Measurements from ENCODE around the gene TMEM86B.

The TMEM86B gene

GRCh38 chr19:55241935-55242464 is 13.4 kb upstream of the TMEM86B start:
- no peak overlapping the region for H3K27ac Mint-ChIP-seq
- CTCF ChIA-PET, result interaction anchor here (1.1 kb wide), 1 partner anchor 12 kb away, joined by 3 read pairs; no protein-coding TSS in a partner anchor
- H3K36me3 Mint-ChIP-seq, result peaks cover 44% of the 10 kb centered on the region
- DNase-seq, result no peak
- H3K9me3 Mint-ChIP-seq, result no peaks in the 10 kb centered on the region
- H3K27me3 Mint-ChIP-seq, result no peaks in the 10 kb centered on the region
- no peaks in the 10 kb centered on the region for H3K4me1 Mint-ChIP-seq
- H3K4me3 Mint-ChIP-seq, result no peak overlapping the region

- CTCF ChIA-PET, result no interaction called here
Observed at GRCh38 chr19:55241143-55241934, 12.8 kb upstream of the TMEM86B start.

GRCh38 chr19:55240713-55241020 is 12.1 kb upstream of the TMEM86B start:
- no peaks in the 10 kb centered on the region for H3K4me1 Mint-ChIP-seq
- CTCF ChIA-PET, result no interaction called here
- H3K27ac Mint-ChIP-seq, result no peak overlapping the region
- H3K9me3 Mint-ChIP-seq, result no peaks in the 10 kb centered on the region
- no peak overlapping the region for H3K4me3 Mint-ChIP-seq
- H3K27me3 Mint-ChIP-seq, result no peaks in the 10 kb centered on the region
- DNase-seq, result no peak
- H3K36me3 Mint-ChIP-seq, result peaks cover 54% of the 10 kb centered on the region

More at GRCh38 chr19:55241143-55241934, 12.8 kb upstream of the TMEM86B start:
- no peaks in the 10 kb centered on the region for H3K9me3 Mint-ChIP-seq
- peaks cover 50% of the 10 kb centered on the region for H3K36me3 Mint-ChIP-seq
- no peaks in the 10 kb centered on the region for H3K27me3 Mint-ChIP-seq
- H3K4me1 Mint-ChIP-seq, result no peaks in the 10 kb centered on the region
- no peak overlapping the region for H3K27ac Mint-ChIP-seq
- DNase-seq, result no peak
- H3K4me3 Mint-ChIP-seq, result no peak overlapping the region

- no peak overlapping the region for H3K4me3 Mint-ChIP-seq
- CTCF ChIA-PET, result no interaction called here
- DNase-seq, result no peak
- no peaks in the 10 kb centered on the region for H3K9me3 Mint-ChIP-seq
- no peak overlapping the region for H3K27ac Mint-ChIP-seq
- H3K4me1 Mint-ChIP-seq, result no peaks in the 10 kb centered on the region
- peaks cover 61% of the 10 kb centered on the region for H3K36me3 Mint-ChIP-seq
- H3K27me3 Mint-ChIP-seq, result no peaks in the 10 kb centered on the region
Observed at GRCh38 chr19:55239004-55239403, 10.4 kb upstream of the TMEM86B start.

- CTCF ChIA-PET, result no interaction called here
- Mint-ChIP-seq H3K27me3 (no peaks in the 10 kb centered on the region), H3K4me1 (no peaks in the 10 kb centered on the region), H3K4me3 (no peak overlapping the region), H3K9me3 (no peaks in the 10 kb centered on the region), H3K36me3 (peaks cover 62% of the 10 kb centered on the region), H3K27ac (no peak overlapping the region)
- no peak for DNase-seq
Observed at GRCh38 chr19:55238030-55238429, 9.5 kb upstream of the TMEM86B start.

GRCh38 chr19:55232986-55233385 is 4.4 kb upstream of the TMEM86B start:
- peaks cover 64% of the 10 kb centered on the region for H3K36me3 Mint-ChIP-seq
- no peaks in the 10 kb centered on the region for H3K9me3 Mint-ChIP-seq
- no peaks in the 10 kb centered on the region for H3K27me3 Mint-ChIP-seq
- DNase-seq, result no peak
- CTCF ChIA-PET, result no interaction called here
- no peak overlapping the region for H3K4me3 Mint-ChIP-seq
- H3K4me1 Mint-ChIP-seq, result peaks cover 2% of the 10 kb centered on the region
- no peak overlapping the region for H3K27ac Mint-ChIP-seq

- Mint-ChIP-seq H3K27ac (no peak overlapping the region), H3K36me3 (peaks cover 63% of the 10 kb centered on the region), H3K4me3 (no peak overlapping the region), H3K9me3 (no peaks in the 10 kb centered on the region), H3K4me1 (peaks cover 2% of the 10 kb centered on the region), H3K27me3 (no peaks in the 10 kb centered on the region)
- CTCF ChIA-PET, result no interaction called here
- DNase-seq, result no peak
Observed at GRCh38 chr19:55232286-55232602, 3.7 kb upstream of the TMEM86B start.

GRCh38 chr19:55231391-55232285 is 3.1 kb upstream of the TMEM86B start:
- Mint-ChIP-seq H3K27ac (no peak overlapping the region), H3K9me3 (no peaks in the 10 kb centered on the region), H3K4me3 (no peak overlapping the region), H3K4me1 (peaks cover 2% of the 10 kb centered on the region), H3K27me3 (no peaks in the 10 kb centered on the region), H3K36me3 (peaks cover 57% of the 10 kb centered on the region)
- no peak for DNase-seq
- CTCF ChIA-PET, result no interaction called here

- Mint-ChIP-seq H3K4me3 (no peak overlapping the region), H3K4me1 (peaks cover 2% of the 10 kb centered on the region), H3K36me3 (peaks cover 55% of the 10 kb centered on the region), H3K27ac (no peak overlapping the region), H3K27me3 (no peaks in the 10 kb centered on the region), H3K9me3 (no peaks in the 10 kb centered on the region)
- CTCF ChIA-PET, result no interaction called here
- no peak for DNase-seq
Observed at GRCh38 chr19:55230780-55231179, 2.2 kb upstream of the TMEM86B start.

GRCh38 chr19:55230329-55230728 is 1.8 kb upstream of the TMEM86B start:
- CTCF ChIA-PET, result no interaction called here
- Mint-ChIP-seq H3K4me3 (no peak overlapping the region), H3K27me3 (no peaks in the 10 kb centered on the region), H3K36me3 (peaks cover 58% of the 10 kb centered on the region), H3K27ac (no peak overlapping the region), H3K9me3 (no peaks in the 10 kb centered on the region), H3K4me1 (peaks cover 2% of the 10 kb centered on the region)
- DNase-seq, result no peak

GRCh38 chr19:55229789-55230182 is 1.2 kb upstream of the TMEM86B start:
- Mint-ChIP-seq H3K27me3 (no peaks in the 10 kb centered on the region), H3K27ac (no peak overlapping the region), H3K4me1 (peaks cover 2% of the 10 kb centered on the region), H3K36me3 (peaks cover 53% of the 10 kb centered on the region), H3K9me3 (no peaks in the 10 kb centered on the region), H3K4me3 (no peak overlapping the region)
- no peak for DNase-seq
- CTCF ChIA-PET, result no interaction called here

GRCh38 chr19:55229145-55229788 is 704 bp upstream of the TMEM86B start:
- H3K27me3 Mint-ChIP-seq, result no peaks in the 10 kb centered on the region
- H3K9me3 Mint-ChIP-seq, result no peaks in the 10 kb centered on the region
- peaks cover 48% of the 10 kb centered on the region for H3K36me3 Mint-ChIP-seq
- no peak for DNase-seq
- peak overlapping the region; percentile 62 for H3K27ac Mint-ChIP-seq
- CTCF ChIA-PET, result no interaction called here
- no peak overlapping the region for H3K4me3 Mint-ChIP-seq
- H3K4me1 Mint-ChIP-seq, result peaks cover 2% of the 10 kb centered on the region

GRCh38 chr19:55228015-55228391 is 560 bp downstream of the TMEM86B start:
- Mint-ChIP-seq H3K4me3 (no peak overlapping the region), H3K4me1 (peaks cover 2% of the 10 kb centered on the region), H3K27me3 (no peaks in the 10 kb centered on the region), H3K36me3 (peaks cover 39% of the 10 kb centered on the region), H3K27ac (no peak overlapping the region), H3K9me3 (no peaks in the 10 kb centered on the region)
- DNase-seq, result no peak
- CTCF ChIA-PET, result no interaction called here

GRCh38 chr19:55227241-55228014 is 1.1 kb downstream of the TMEM86B start:
- no peak for DNase-seq
- CTCF ChIA-PET, result no interaction called here
- Mint-ChIP-seq H3K27ac (peak overlapping the region; percentile 64), H3K4me3 (no peak overlapping the region), H3K4me1 (peaks cover 2% of the 10 kb centered on the region), H3K27me3 (no peaks in the 10 kb centered on the region), H3K9me3 (no peaks in the 10 kb centered on the region), H3K36me3 (peaks cover 34% of the 10 kb centered on the region)
